CD4-positive, alpha-beta T cell treated with Interferon gamma for 1 hour (primary cell): ENCODE results near the gene CMTM4.
"Not testable (repeated sequence)": the region's sequence is repeated elsewhere in the genome, so short reads cannot be mapped to it uniquely, and the experiment has no call there.

Experiments
- DNase-seq: peaks from one replicate; pipeline ENCODE4 v3.0.0-alpha.2; 2020

Gene CMTM4

GRCh38 chr16:66639091-66639885 is 57.3 kb downstream of the CMTM4 start:
- DNase-seq = no peak

- DNase-seq = no peak
Observed at GRCh38 chr16:66637806-66638205, 58.7 kb downstream of the CMTM4 start.

- DNase-seq = no peak
Observed at GRCh38 chr16:66636199-66636598, 60.3 kb downstream of the CMTM4 start.

DNA sequence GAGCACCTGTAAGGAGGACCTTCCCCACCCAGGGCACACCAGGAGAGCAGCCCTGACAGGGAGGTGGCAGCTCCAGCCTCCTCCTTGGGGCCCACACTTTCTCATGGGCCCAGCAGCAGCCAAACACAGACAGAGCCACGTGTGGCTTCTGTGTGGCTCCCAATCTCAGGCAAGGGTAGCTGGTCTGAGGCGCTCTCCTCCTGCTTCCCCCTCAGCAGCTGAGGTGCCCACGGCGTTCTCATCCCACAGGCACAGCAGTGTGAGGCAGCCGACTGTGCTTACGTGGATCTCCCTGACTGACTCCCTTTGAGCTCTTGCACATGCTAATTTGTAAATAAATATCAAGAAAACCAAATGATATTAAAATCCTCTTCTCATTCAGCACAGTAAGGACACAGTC is 61.1 kb downstream of the CMTM4 start:
- DNase-seq = no peak

DNA sequence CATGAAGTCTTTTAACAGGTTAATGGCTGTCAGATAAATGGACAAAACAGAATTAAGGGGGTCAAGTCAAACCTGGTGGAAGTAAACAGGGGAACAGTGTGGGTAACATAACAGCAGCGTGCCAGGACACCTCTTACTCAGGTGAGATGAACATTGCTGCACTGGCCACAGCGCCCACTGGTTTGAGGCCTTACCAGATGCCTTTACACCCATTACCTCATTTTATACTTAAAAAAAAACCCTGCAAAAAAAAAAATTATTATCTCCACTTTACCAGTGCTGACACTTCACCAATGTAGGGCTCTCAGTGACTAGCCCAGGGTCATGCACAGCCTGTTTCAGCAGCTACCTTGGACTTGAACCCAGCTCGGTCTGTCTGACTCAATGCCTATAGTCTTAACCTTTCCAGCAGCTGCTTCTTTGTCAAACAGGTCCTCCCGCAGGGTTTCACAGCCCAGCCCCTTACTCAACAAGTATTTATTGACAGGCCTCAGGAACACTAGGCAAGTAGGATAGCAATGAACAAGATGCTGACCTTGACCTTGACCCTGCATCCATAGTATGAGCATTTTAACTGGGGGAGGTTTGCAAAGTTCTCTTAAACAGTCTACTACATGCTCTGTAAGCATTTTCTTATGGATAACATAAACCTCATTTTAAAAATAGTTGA is 61.9 kb downstream of the CMTM4 start:
- no peak for DNase-seq

GRCh38 chr16:66631558-66631957 is 65.0 kb downstream of the CMTM4 start:
- DNase-seq = not testable (repeated sequence)

- DNase-seq = not testable (repeated sequence)
Observed at GRCh38 chr16:66630561-66631260, 65.8 kb downstream of the CMTM4 start.

DNA sequence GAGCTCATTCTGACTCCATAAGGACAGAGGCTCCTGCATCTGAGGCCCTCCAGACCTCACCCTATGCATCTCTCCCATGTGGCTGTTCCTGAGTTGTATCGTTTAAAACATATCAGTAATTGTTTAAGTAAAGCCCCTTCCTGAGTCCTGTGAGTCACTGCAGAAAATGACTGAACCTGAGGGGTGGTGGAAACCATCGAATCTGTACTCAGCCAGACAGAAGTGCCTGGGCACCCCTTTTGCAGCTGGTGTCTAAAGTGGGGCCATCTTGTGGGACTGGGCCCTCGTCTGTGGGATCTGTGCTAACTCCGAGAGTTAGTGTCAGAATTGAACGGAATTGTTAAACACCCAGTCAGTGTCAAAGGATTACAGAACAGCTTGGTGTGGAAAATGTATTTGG is 66.7 kb downstream of the CMTM4 start:
- no peak for DNase-seq

DNA sequence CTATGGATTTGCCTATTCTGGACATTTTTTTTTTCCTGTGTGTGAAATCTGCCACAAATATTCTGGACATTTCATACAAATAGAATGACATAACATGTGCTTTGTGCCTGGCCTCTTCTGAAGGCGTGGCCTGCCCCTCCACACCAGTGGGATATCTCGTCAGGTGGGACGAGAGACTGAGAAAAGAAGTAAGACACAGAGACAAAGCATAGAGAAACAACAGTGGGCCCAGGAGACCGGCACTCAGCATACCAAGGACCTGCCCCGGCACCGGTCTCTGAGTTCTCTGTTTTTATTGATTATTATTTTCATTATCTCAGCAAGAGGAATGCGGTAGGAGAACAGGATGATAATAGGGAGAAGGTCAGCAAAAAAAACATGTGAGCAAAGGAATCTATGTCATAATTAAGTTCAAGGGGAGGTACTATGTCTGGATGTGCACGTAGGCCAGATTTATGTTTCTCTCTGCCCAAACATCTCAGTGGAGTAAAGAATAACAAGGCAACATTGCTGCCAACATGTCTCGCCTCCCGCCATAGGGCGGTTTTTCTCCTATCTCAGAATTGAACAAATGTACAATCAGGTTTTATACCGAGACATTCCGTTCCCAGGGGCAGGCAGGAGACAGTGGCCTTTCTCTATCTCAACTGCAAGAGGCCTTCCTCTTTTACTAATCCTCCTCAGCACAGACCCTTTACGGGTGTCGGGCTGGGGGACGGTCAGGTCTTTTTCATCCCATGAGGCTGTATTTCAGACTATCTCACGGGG is 68.7 kb downstream of the CMTM4 start:
- DNase-seq = not testable (repeated sequence)

- no peak for DNase-seq
Observed at GRCh38 chr16:66623755-66624154, 72.8 kb downstream of the CMTM4 start.

DNA sequence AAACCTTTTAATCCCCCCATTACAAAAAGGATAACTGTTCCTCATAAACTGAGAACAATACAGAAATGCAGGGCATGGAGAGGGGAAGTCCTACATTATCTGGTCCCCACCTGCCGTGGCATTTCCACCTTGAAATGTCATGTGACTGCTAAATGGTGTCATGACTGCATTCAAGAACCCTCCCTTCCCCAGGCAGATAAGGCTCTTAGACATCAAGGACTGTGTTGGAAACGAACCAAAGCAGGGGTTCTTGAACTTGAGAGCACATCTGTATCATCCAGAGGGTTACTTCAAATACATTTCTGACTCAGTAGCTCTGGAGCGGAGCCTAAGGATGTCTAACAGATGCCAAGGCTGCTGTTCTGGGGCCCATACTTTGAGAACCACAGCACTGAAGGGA is 73.7 kb downstream of the CMTM4 start:
- DNase-seq = no peak

GRCh38 chr16:66621973-66622372 is 74.6 kb downstream of the CMTM4 start:
- DNase-seq = no peak

DNA sequence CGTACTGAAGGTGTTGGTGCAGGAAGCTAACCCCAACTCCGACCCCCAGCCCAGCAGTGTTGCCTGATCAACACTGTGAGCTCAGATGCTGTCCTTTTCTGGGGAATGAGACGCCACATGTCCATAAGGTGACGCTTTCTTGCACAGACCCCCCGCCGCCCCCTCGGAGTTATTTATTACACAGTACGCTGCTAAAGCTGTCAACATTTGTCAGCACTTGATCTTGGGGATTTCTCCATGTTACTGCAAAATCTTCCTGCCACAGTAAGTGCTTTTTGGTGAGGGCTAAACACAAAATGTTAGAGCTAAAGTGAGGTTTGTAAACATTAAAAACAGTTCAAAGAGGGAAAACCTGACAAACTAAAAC is 76.1 kb downstream of the CMTM4 start:
- DNase-seq = no peak

DNA sequence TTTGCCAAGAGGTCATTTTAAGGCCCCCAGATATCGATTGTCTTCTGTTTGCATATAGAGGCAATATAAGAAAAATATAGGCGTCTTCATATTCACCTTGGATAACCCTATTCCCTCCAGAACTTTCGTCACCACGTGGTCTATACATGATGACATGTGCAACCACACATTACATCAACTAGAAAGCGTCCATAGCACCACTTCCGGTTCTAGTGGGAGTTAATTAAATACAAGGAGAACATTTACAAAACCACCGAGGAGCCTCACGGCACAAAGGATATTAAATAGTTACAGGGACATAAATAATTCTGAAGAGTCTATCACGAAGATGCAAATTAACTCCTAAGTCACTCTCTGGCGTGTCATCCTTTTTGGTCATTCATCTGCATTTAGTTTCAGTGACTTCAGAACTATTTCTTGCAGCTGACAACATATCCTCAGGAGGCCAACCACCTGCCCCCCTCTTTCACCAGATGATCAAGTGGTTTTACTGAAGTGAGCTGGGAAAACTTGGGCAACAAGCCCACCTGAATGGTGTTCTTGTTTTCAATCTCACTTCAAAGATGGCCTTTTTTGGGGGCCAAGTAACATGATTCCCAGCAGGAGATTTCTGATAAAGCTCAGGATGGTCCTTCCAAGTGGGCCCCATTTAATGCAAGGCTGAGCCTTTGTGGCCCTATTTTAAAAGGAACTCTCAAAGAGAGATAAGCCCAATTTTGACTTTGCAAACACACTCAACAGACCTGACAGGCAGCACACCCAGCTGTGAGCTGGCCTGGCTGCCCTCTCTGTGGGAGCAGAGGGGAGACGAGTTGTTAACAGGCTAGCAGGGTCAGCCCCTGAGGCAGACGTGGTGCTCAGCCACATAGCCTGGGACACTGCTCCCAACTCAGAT is 76.8 kb downstream of the CMTM4 start:
- no peak for DNase-seq

GRCh38 chr16:66618588-66619375 is 77.8 kb downstream of the CMTM4 start:
- DNase-seq = no peak

- DNase-seq = no peak
Observed at GRCh38 chr16:66617728-66618127, 78.8 kb downstream of the CMTM4 start.

- no peak for DNase-seq
Observed at GRCh38 chr16:66617010-66617434, 79.5 kb downstream of the CMTM4 start.

- DNase-seq = no peak
Observed at GRCh38 chr16:66616592-66616991, 80.0 kb downstream of the CMTM4 start.

- DNase-seq = no peak
Observed at GRCh38 chr16:66616169-66616568, 80.4 kb downstream of the CMTM4 start.

GRCh38 chr16:66614161-66614802 is 82.3 kb downstream of the CMTM4 start:
- no peak for DNase-seq

DNA sequence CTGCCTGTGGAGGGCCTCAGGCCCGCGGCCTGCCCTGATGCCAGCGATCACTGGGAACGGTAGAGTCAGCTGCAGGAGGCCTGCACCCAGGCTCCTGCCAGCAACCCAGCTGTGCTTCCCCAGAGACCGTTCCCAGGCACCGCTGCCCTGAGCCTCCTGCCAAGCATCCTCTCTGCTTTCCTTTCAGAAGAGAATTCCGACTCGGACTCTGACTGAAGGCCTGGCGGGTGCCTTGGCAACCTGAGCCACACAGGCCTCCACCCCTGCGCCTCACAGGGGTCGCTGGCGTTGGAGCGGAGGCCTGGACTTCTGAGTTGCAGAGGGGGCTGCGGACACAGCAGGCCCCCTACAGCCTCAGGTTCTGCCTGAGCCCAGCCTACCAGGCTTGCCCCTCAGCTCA is 84.1 kb downstream of the CMTM4 start:
- no peak for DNase-seq
